Retinal pigment epithelial cell (primary cell): ENCODE measurements around the gene GALNT15.

Source experiments
- DNase-seq: peaks from one replicate; pipeline ENCODE4 v3.0.0-alpha.2; 2010; ENCODE audit warnings: low read depth
- H3K4me3 ChIP-seq: 2 replicates; pipeline ENCODE4 v1.5.1; 2011; ENCODE audit warnings: mild to moderate bottlenecking, low read length, control low read depth, moderate library complexity
- CTCF ChIP-seq: conservative IDR thresholded peaks from 2 replicates; pipeline ENCODE4 v1.5.1; 2011; ENCODE audit warnings: low read depth, low read length, control low read depth, inconsistent platforms

Gene GALNT15

GRCh38 chr3:16248556-16248955 lies 74.1 kb downstream of the GALNT15 start:
- no peak overlapping the region for H3K4me3 ChIP-seq
- TF ChIP-seq CTCF = no peak
- no peak for DNase-seq

GRCh38 chr3:16249336-16249735 lies 74.9 kb downstream of the GALNT15 start:
- H3K4me3 ChIP-seq = no peak overlapping the region
- peak; percentile 56 for TF ChIP-seq CTCF
- no peak for DNase-seq

GRCh38 chr3:16249886-16250285 lies 75.4 kb downstream of the GALNT15 start:
- H3K4me3 ChIP-seq = no peak overlapping the region
- DNase-seq = no peak
- no peak for TF ChIP-seq CTCF

GRCh38 chr3:16251316-16252085 lies 77.0 kb downstream of the GALNT15 start:
- no peak for DNase-seq
- TF ChIP-seq CTCF = no peak
- H3K4me3 ChIP-seq = no peak overlapping the region

GRCh38 chr3:16252243-16252978 lies 77.9 kb downstream of the GALNT15 start:
- no peak overlapping the region for H3K4me3 ChIP-seq
- no peak for TF ChIP-seq CTCF
- DNase-seq = no peak

GRCh38 chr3:16252988-16253387 lies 78.5 kb downstream of the GALNT15 start:
- no peak for TF ChIP-seq CTCF
- no peak for DNase-seq
- H3K4me3 ChIP-seq = no peak overlapping the region

- no peak overlapping the region for H3K4me3 ChIP-seq
- no peak for DNase-seq
- no peak for TF ChIP-seq CTCF
Observed at GRCh38 chr3:16253601-16254000, 79.1 kb downstream of the GALNT15 start.
